ENCODE results near the gene CACNA2D1.
"Not testable (repeated sequence)": the region's sequence is repeated elsewhere in the genome, so short reads cannot be mapped to it uniquely, and the experiment has no call there.

Gene CACNA2D1

DNA sequence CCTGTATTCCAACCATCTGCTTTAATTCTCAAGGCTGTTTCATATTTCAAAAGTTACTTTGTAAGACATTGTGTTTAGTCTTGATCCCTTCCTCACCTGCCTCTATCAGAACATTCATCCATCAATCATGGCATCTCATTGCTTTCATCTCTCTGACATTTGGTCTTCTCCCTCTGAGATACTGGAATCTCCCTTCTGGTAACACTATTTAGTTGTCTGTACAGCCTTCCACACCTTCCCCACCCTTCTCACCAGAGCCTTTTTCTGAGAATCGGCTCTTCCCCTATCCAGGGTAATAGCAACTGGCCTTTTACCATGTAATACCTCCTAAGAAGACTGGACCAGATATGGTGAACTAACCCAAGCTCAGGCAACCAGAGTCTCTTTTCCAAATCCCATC lies 10.1 kb downstream of the CACNA2D1 start:
- no peak for FAIRE-seq

DNA sequence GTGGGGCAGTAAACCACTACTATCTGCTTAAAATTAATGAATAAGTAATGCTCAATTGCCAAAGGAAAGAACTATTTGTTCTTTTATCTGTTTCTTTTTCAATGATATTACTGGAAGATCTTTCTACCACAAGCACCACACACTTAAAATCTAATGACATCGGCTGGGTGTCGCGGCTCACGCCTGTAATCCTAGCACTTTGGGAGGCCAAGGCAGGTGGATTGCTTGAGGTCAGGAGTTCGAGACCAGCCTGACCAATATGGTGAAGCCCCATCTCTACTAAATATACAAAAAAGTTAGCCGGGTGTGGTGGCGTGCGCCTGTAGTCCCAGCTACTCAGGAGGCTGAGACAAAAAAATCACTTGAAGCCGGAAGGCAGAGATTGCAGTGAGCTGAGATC lies 10.8 kb downstream of the CACNA2D1 start:
- not testable (repeated sequence) for FAIRE-seq

DNA sequence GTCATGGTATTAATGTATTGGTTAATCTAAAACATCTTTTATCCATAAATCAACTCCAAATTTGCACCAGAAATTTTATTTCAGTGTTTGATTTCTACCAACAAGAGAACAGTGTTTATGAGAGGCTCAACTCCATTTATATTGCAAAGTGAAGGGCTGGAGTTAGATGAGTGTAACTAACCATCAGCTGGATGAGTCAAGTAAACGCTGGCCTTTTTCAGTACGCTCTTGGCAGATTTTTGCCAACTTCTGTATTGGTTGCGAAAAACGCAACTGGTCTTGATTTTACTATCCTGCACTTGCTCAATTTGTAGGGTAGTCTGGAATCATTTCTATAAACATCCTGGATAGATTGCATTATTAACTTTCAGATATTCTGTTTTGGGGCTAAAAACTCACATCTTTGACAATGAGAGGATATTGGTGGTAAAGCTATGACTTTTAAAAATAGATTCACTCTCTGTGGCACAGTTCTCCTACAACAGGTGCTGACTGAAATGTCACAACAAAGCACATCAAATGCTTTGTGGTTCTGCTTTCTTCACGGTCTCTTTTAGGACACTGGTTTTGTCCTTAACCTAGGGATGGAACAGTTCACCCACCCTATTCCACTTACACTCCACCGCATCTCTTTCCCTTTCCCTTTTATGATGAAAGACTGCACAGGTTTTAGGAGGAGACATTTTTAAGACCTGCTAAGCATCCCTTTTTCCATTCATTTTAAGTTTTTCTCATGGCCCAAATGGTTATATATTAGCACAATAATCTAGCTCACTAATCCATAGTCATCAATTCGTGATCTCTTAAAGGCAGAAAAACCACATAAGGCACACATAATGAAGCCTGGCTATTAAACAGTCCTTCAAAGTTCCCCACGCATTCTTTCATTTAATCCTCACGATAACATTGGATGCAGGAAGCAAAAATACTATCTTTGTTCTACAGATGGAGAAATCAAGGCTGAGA lies 12.8 kb downstream of the CACNA2D1 start:
- FAIRE-seq, result no peak

DNA sequence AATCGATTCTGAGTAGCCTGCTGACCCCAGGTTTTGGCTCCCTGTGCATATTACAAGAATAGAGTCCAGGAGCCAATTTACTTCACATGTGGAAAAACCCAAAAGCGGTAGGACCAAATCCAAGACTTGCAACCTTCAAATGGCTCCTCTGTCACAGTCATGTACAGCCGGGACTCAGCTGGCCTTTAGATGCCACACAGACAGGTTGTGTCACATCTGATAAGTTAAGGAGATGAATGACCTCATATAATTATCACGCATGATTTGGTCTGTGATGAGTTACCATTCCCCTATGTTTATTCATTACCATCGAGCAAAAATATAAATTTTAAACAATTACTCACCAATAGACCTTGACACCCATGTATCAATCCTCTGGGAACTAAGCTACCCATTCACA lies 14.2 kb downstream of the CACNA2D1 start:
- no peak for FAIRE-seq

DNA sequence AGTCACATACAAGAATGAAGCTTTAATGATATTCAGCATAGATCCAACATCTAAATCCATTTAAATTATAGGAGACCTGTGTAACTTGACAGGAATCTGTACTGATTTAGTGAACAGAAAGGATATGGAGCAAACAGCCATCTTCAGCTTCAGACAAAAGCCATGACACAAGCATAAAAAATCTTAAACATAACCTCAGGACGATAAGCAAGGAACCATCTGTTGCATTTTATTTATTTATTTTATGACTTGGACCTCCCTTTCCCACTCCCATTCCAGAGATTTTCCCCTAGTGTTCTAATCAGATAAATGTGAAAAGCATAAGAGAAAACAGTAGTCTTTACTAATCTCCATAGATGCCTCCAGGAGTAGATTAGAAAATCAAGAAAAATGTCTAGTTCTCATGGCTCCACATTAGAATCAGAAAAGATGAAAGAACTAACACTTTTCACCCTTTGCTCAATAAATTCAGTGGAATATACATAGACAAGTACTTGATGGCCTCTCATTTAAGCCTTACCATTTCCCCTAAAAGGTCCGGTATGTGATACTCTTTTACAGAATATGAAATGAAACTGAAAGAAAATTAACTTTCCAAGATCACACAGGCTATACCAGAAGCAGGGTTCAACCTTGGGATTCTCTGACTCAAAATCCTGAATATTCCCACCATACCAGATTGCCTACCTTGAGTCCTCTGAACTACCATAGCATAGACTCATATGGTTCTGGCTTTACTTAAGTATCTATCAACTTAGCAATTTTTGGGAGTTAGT lies 15.2 kb downstream of the CACNA2D1 start:
- FAIRE-seq, result peak; percentile 36

DNA sequence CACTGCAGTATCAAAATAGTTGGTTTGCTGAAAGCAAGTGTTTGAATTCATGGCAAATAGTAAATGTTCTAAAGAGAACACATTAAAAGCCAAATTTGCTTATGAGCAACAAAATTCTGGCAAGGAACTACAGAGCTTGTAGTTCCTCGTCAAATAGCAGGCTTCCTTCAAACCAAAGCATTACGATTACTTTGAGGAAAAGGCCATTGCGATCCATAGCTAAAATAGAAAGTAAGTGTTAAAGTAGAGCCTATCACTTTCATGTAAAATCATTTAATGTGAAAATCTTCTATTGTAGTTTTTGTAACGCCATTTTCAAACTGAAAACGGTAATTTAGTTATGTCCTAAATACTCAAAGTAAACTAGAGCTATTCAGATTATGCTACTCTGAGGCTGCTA lies 20.1 kb downstream of the CACNA2D1 start:
- FAIRE-seq, result peak; percentile 47

DNA sequence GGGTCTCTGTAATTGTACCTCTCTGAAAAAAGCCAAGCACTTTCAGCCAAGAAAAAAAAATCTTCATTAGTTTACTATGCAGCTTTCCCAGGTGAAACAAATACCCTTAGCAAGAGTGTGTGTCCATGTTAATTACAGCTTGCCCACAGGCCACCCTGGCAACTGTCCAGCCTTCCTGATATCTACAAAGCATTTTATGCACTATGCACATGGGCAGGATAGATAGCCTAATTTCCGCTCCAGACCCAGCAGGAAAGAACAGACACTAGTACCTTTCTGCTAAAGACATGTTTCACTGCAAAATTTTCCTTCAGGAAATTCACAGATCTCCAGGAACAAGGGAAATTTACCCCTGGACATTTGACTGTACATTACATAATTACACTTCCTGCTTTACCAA lies 24.4 kb downstream of the CACNA2D1 start:
- FAIRE-seq, result peak; percentile 9

DNA sequence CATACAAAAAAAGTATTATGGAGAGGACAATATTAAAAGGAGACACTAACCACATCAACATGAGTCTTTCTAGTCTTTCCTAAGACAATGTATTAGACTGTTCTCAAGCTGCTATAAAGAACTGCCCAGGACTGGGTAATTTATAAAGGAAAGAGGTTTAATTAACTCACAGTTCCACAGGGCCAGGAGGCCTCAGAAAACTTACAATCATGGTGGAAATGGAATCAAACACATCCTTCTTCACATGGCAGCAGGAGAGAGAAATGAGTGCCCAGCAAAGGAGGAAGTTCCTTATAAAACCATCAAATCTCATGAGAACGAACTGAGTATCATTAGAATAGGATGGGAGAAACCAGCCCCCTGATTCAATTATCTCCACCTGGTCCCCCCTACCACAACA lies 25.7 kb downstream of the CACNA2D1 start:
- no peak for FAIRE-seq

DNA sequence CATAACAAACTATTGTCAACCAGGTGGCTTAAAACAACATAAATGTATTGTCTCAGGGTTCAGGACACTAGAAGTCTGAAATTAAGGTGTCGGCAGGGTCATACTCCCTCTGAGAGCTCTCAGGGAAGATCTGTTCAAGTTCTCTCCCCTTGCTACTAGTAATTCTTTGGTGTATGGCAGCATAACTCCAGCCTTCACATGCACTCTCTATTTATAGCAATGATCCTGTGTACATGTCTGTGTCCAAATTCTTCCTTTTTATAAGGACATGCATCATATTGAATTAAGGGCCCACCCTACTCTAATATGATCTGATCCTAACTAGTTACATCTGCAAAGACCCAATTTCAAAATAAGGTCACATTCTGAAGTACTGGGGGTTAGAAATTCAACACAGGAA lies 27.2 kb downstream of the CACNA2D1 start:
- no peak for FAIRE-seq

DNA sequence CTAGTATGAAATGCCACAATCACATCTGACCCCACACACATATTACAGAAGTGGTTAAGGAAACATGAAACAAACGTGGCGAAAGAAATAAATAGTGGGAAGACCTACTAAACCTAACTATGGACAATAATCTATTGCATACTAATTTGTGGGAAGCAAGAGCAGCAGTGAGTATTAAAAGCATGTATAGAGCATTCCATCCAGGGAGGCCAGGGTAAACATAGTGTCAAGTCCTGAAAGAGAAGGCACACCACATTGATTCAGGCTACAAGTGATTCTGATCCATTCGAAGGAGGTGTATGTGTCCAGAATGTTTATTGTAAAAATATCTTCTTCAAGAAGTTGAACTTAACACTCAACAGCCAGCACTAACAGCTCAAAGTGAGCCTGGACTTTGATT lies 29.2 kb downstream of the CACNA2D1 start:
- FAIRE-seq, result no peak

DNA sequence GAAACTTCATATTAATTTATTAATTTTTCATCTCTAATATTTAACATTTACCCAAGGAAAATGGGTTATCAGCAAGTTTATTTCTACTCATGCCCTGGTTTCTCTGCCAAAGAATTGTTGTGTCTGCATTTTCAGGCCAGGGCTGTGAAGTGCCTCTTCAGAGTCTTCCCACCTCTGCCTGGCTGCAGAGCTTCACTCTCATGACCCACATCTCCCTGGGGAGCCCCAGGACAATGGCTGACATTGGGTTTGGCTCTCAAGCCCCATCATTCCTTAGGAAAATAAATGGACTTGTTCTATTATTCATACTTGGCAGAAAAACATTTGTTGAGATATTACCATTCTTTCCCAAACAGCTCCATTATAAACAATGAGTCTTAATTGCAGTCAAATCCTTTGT lies 30.3 kb downstream of the CACNA2D1 start:
- peak; percentile 82 for FAIRE-seq

DNA sequence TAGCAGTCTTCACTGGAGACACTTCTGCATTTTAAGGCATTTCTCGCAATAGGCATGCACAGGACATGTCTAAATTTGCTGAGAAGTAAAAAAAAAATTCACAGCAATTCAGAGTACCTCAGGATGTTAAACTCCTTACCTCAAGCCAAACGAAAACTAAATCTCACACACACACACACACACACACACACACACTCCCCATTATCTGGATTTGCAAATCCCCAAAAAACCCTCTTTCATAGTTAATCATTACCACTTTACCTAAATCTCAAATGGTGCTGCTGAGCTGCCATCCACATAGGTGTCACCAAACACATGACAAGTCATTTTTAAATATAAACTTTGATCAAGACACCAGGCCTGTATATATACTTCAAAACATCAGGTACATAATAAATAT lies 31.8 kb downstream of the CACNA2D1 start:
- no peak for FAIRE-seq

DNA sequence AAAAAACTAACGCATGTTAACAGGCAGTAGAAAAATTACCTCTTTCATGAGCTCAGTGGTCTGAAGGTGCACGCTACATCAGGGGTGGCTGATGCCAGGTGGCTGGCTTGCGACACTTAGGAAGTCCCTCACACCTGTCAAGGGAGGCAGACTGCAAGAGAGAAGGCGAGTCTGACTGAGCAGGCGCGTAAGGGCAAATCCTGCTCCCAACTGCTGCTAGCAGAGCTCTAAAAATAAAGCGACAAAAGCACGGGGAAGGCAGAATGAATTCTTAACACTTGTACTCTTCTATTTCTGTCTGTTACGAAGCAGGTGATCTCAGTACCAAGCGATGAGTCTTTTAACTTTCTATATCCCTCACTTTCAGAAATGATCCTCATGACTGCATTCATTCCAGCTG lies 33.1 kb downstream of the CACNA2D1 start:
- FAIRE-seq, result peak; percentile 98

DNA sequence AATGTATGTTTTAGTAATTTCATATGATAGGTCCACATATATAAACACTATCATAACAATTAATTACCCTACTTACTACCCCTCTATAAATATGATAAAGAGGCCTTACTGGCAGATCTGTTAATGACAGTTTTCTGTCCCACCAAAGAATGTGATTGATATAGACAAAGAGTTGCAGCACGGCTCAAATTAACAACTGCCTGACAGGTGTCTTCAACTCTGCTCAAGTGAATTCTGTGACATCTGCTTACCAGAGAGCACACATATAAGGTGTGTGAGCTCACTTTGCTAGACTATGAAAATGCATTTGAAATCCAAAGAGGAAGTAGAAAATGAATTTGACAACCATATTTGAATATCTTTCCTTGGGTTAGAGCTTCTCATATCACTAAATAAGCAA lies 36.6 kb downstream of the CACNA2D1 start:
- FAIRE-seq, result no peak

DNA sequence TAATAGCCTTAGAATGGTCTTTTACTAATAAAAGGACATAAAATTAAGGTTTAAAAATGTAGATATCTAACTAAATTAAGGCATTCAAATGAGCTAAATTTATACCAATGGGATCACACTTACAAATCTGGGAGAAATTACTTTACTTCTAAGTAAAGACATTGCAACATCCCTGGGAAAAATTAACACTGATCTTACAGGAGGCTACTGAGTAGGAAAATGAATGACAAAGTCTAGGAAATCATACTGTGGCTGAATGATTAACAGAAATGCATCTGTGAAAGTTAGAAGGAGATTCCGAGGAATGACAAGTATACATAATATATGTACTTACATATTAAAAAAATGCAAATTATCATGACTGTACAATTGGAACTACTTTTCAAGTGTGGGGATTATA lies 38.3 kb downstream of the CACNA2D1 start:
- FAIRE-seq, result no peak

DNA sequence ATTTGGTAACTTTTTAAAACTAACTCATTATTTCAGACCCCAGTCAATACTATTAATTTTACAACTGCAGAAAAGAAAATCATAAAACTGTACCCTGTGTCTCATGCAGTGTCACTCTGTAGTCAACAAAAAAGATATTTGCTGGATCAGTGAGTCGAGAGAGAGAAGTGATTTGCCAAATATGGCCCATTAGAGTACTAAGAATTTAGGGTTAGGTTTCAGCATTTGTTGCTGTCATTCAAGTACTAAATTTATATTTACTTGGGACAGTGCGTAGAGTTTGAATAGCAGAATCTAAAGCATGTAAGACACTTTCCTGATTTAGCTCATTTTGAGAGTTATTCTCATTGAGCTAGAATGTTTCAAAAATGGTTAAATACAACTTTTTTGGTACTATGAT lies 38.9 kb downstream of the CACNA2D1 start:
- peak; percentile 38 for FAIRE-seq

DNA sequence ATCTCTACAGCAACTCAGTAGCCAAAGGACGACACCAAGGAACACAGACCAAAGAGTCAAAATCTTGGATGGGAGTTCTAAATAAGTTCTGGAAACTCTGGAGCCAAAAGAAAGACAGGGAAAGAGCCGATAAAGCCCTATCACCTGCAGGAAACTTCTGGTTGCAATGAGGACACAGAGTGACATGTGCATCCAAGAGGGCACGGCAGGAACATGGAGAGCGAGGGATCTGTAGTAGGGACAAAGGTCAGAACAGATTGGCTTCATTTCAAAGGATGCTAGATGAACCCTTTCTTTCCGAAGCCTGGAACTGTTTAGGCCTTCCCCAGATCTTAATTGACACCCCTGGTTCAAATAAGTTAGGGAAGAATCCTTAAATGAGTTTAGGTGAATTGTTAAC lies 39.5 kb downstream of the CACNA2D1 start:
- no peak for FAIRE-seq

DNA sequence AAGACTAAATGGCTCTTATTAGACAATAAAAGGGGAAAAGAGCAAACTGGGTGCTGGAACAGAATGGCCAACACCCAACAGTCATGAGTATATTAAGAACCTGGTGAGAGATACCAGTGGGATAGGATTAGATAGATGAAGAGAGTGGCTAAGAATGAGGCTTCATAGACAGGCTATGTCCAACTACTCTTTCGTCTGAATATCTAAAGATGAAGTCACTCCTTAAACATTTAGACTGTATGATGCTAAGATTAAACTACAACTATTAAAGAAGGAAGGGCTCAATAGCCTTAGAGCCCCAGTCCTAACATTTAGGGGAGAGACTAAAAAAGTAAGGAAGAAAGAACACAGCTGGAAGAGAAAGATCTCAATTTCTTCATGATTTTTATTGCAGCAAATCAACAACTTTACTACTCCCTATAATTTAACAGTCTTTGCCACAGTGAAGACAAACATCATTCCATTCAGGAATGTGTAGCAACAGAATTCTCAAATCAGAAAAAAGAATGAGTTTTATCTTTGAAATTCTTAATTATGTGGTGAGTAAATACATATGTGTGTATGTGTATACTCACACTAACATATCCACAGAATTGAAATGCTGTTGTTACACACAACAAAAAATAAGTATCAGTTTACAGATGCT lies 45.6 kb downstream of the CACNA2D1 start:
- FAIRE-seq, result no peak

DNA sequence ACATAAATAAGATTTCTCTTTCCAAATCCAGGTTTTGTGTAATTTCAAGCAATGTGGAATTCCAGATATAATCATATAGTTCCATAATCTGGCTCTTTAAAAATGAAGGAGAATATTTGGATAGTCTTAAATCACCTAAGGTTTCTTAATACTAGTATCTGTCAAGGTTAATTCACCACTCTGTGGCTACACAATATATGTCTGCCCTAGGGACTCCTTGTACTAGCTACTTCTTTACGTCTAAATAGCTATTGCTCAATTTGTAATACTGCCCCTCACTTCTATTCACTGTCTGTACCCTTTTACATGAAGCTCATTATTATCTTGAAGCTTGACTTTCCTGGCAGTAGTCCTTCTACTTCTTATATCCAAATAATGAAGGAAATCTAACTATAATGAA lies 47.2 kb downstream of the CACNA2D1 start:
- no peak for FAIRE-seq

DNA sequence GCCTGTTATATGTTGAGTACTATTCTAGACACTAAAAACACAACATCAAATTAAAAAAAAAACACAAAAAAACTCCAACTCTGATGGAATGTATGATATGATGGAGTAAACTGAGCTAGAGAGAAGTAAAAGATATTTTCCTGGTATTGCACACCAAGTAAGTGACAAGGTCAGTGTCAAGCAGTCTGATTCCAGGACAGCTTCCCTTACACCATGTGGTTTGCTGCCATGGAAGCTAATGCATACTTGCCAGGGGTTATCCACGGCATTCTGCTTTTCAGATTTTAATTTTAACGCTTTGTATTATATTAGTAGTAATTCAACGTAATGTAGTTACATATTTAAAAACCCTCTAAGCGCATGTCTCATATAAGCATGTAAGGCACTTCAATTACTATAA lies 48.4 kb downstream of the CACNA2D1 start:
- FAIRE-seq, result no peak

DNA sequence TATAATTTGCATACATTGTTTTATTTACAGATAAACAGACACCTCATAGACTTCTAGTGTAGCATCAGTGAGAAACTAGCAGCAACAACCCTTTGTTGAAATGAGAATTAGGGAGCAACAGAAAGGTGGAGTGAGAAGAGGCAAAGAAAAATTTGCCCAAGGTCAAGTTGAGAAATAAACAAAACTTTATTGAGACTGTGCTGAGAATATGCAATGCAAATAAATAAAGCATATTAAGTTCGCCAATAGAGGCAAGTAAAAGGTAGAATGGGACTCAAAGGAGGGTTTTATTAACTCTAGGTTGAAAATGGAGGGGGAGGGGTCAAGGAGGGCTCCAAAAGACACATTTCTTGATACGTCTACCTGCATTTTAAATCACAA lies 49.7 kb downstream of the CACNA2D1 start:
- no peak for FAIRE-seq

DNA sequence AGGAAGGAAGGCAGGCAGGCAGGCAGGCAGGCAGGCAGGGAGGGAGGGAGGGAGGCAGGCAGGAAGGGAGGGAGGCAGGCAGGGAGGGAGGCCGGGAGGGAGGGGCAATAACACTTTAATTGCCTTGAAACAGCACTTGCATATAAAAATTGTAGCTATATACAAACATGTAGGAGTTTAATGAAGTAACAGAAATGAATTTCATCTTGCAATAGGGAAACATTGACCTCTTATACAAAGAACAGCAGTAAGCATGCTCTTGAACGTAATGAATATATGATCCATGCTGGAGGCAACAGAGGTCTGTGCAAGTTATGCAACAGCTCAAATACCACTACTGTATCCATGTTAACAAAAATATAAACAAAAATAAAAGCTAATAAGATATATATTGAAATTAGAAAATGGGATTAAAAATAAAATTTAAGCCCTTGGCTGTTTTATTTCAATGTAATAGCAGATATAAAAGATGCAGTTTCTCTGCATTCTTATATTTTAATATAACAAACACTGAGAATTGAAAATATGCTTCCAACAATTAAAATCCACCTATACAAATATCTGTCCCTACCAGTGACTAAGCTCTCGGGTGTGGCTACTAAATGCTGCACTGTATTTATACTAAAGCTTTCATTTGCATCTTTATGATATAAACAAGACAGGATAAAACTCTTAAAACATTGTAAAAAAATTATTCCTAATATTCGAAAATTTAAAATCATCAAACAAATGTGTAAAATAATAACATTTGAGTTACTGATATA lies 50.3 kb downstream of the CACNA2D1 start:
- FAIRE-seq, result peak; percentile 43

DNA sequence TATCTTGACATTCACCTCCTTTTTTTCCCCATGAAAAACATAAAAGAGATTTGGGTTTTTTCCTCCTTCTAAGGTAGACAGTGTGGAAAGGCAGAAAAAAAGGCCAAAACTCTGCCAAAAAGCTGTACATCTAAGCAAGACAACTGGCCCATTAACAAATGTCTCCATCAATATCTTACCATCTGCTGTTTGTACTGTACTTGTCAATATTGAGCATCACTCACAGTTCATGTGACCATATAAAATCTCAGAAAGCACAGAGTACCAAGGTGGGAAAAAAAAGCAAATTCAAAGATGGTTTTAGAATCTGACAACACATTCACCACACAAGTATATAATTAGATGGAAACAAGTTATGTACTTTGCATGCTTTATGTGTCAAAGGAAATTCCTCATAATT lies 52.6 kb downstream of the CACNA2D1 start:
- no peak for FAIRE-seq
